WTC11 (cell line): Measurements from ENCODE around the gene ALK. TPM values are rescaled to one million over a fixed set of nuclear protein-coding genes. Genes with fewer than 3 reads are reported as not detected.

Experiments used
- ATAC-seq: fragments of 200-7000 bp; cut with Tn5 transposase; 2 replicates; pipeline ENCODE4 v1.10.0; 2021; ENCODE audit warnings: mild to moderate bottlenecking, moderate library complexity
- CTCF ChIA-PET: fragments of 300-600 bp; sonication (Branson Sonifier 250); formaldehyde crosslinking; loops from one replicate; lab custom pipeline; 2021; ENCODE audit warnings: antibody characterized with exemption; lab: Charles Lee
- POLR2A ChIA-PET: fragments of 350-600 bp; sonication (Branson Sonifier 250); formaldehyde crosslinking; loops from one replicate; lab custom pipeline; 2021; ENCODE audit warnings: antibody characterized with exemption; lab: Charles Lee
- DNase-seq: peaks from one replicate; pipeline ENCODE4 v3.0.0; 2021; ENCODE audit warnings: low spot score
- H3K27ac Mint-ChIP-seq: 2 replicates; pipeline ENCODE4 v1.8.0; 2021; ENCODE audit warnings: mixed read lengths
- H3K27me3 Mint-ChIP-seq: 2 replicates; pipeline ENCODE4 v1.8.0; 2021; ENCODE audit warnings: low read depth, mild to moderate bottlenecking, moderate library complexity, mixed read lengths
- H3K36me3 Mint-ChIP-seq: 2 replicates; pipeline ENCODE4 v1.8.0; 2021; ENCODE audit warnings: mixed read lengths
- H3K4me1 Mint-ChIP-seq: 2 replicates; pipeline ENCODE4 v1.8.0; 2022; ENCODE audit warnings: mixed read lengths
- H3K4me3 Mint-ChIP-seq: 2 replicates; pipeline ENCODE4 v1.8.0; 2021; ENCODE audit warnings: mild to moderate bottlenecking, moderate library complexity, mixed read lengths
- H3K9me3 Mint-ChIP-seq: 2 replicates; pipeline ENCODE4 v1.8.0; 2021; ENCODE audit warnings: mixed read lengths
- ATF1 ChIP-seq: sonication (generic); formaldehyde crosslinking; IDR thresholded peaks from 2 replicates; pipeline ENCODE4 v1.8.1; 2023; ENCODE audit warnings: mild to moderate bottlenecking, moderate library complexity, missing genetic modification reagents
- FOXP1 ChIP-seq: sonication (generic); formaldehyde crosslinking; IDR thresholded peaks from 2 replicates; pipeline ENCODE4 v1.8.0; 2022; ENCODE audit warnings: missing genetic modification reagents, mild to moderate bottlenecking, moderate library complexity, borderline replicate concordance
- GTF2I ChIP-seq: fragments of 250-450 bp; sonication (Bioruptor Pico); conservative IDR thresholded peaks from 2 replicates; pipeline ENCODE4 v1.4.0; 2021; ENCODE audit warnings: mild to moderate bottlenecking
- IRF2 ChIP-seq: sonication (generic); formaldehyde crosslinking; IDR thresholded peaks from 2 replicates; pipeline ENCODE4 v1.8.0; 2022; ENCODE audit warnings: low read depth, missing genetic modification reagents, borderline replicate concordance
- JAZF1 ChIP-seq: fragments of 250-450 bp; sonication (Bioruptor Pico); IDR thresholded peaks from 2 replicates; pipeline ENCODE4 v1.9.0; 2021; ENCODE audit warnings: moderate library complexity, mild to moderate bottlenecking, inconsistent platforms
- KAT7 ChIP-seq: sonication (generic); formaldehyde crosslinking; IDR thresholded peaks from 2 replicates; pipeline ENCODE4 v1.8.1; 2023; ENCODE audit warnings: missing genetic modification reagents, mild to moderate bottlenecking, borderline replicate concordance
- MXD4 ChIP-seq: fragments of 250-450 bp; sonication (Bioruptor Pico); IDR thresholded peaks from 2 replicates; pipeline ENCODE4 v1.8.0; 2021; ENCODE audit warnings: mild to moderate bottlenecking, moderate library complexity, borderline replicate concordance
- SMAD4 ChIP-seq: sonication (generic); formaldehyde crosslinking; IDR thresholded peaks from 2 replicates; pipeline ENCODE4 v1.8.0; 2022; ENCODE audit warnings: mild to moderate bottlenecking, missing genetic modification reagents
- TP53 ChIP-seq: sonication (generic); formaldehyde crosslinking; IDR thresholded peaks from 2 replicates; pipeline ENCODE4 v1.8.1; 2023; ENCODE audit warnings: mild to moderate bottlenecking, missing genetic modification reagents
- ZBTB21 ChIP-seq: sonication (generic); formaldehyde crosslinking; IDR thresholded peaks from 2 replicates; pipeline ENCODE4 v1.8.1; 2023; ENCODE audit warnings: mild to moderate bottlenecking, missing genetic modification reagents, borderline replicate concordance
- ZNF423 ChIP-seq: fragments of 250-450 bp; sonication (Bioruptor Pico); IDR thresholded peaks from 2 replicates; pipeline ENCODE4 v2.1.2; 2022; ENCODE audit warnings: mild to moderate bottlenecking, moderate library complexity
- total RNA-seq: library from RNA; stranded (reverse); gene quantifications from 3 replicates; pipeline ENCODE4 v1.2.3, GENCODE V29; 2021
- TF ChIP-seq, protein P1 (sequence below): sonication (generic); formaldehyde crosslinking; conservative IDR thresholded peaks from 2 replicates; pipeline ENCODE4 v1.8.1; 2022; ENCODE audit warnings: mild to moderate bottlenecking, missing genetic modification reagents
- TF ChIP-seq, protein P2 (sequence below): sonication (generic); formaldehyde crosslinking; IDR thresholded peaks from 2 replicates; pipeline ENCODE4 v1.8.1; 2023; ENCODE audit warnings: mild to moderate bottlenecking, missing genetic modification reagents, moderate library complexity
- TF ChIP-seq, protein P3 (sequence below): sonication (generic); formaldehyde crosslinking; IDR thresholded peaks from 2 replicates; pipeline ENCODE4 v1.8.0; 2022; ENCODE audit warnings: mild to moderate bottlenecking, missing genetic modification reagents
- TF ChIP-seq, protein P4 (sequence below): sonication (generic); formaldehyde crosslinking; IDR thresholded peaks from 2 replicates; pipeline ENCODE4 v1.8.0; 2023; ENCODE audit warnings: mild to moderate bottlenecking, missing genetic modification reagents
- TF ChIP-seq, protein P5 (sequence below): sonication (generic); formaldehyde crosslinking; IDR thresholded peaks from 2 replicates; pipeline ENCODE4 v1.8.0; 2023; ENCODE audit warnings: missing genetic modification reagents, mild to moderate bottlenecking, borderline replicate concordance
- TF ChIP-seq, protein P6 (sequence below): fragments of 250-450 bp; sonication (Bioruptor Pico); IDR thresholded peaks from 2 replicates; pipeline ENCODE4 v1.9.0; 2021; ENCODE audit warnings: moderate library complexity, mild to moderate bottlenecking, inconsistent platforms, borderline replicate concordance
- TF ChIP-seq, protein P7 (sequence below): sonication (generic); formaldehyde crosslinking; IDR thresholded peaks from 2 replicates; pipeline ENCODE4 v1.8.1; 2023; ENCODE audit warnings: mild to moderate bottlenecking, missing genetic modification reagents
- TF ChIP-seq, protein P8 (sequence below): sonication (generic); formaldehyde crosslinking; conservative IDR thresholded peaks from 2 replicates; pipeline ENCODE4 v1.8.1; 2023; ENCODE audit warnings: mild to moderate bottlenecking, low read depth, missing genetic modification reagents, moderate library complexity

The ALK gene
- total RNA-seq, 1 experiment from 2014 or later: not detected

DNA sequence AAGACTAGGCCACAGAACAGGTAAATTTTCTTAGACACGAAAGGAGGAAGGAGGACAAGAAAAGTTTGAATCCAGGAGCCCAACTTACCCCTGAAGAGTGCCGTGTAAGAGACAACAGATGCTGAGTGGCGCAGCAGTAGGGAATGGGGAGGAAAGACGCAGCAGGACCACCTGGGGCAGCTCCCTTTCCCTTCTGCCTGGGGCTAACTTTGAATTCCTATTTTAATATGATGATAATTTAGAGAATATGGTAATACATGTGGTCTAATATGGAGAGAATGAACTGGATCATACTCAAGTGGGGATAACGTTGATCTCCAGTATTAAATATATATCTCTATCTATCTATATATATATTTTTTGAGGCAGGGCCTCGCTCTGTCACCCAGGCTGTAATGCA, 736.9 kb downstream of the ALK start:
- CTCF ChIA-PET: no interaction called here
- no peak for ATAC-seq
- no peak for TF ChIP-seq SMAD4 (CRISPR knock-in tag)
- no peak for TF ChIP-seq ZNF423 (CRISPR knock-in tag)
- TF ChIP-seq, protein P1, sequence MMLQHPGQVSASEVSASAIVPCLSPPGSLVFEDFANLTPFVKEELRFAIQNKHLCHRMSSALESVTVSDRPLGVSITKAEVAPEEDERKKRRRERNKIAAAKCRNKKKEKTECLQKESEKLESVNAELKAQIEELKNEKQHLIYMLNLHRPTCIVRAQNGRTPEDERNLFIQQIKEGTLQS (CRISPR knock-in tag): no peak
- TF ChIP-seq, protein P2, sequence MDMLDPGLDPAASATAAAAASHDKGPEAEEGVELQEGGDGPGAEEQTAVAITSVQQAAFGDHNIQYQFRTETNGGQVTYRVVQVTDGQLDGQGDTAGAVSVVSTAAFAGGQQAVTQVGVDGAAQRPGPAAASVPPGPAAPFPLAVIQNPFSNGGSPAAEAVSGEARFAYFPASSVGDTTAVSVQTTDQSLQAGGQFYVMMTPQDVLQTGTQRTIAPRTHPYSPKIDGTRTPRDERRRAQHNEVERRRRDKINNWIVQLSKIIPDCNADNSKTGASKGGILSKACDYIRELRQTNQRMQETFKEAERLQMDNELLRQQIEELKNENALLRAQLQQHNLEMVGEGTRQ (CRISPR knock-in tag): no peak
- TF ChIP-seq IRF2 (CRISPR knock-in tag): no peak
- TF ChIP-seq ZBTB21 (CRISPR knock-in tag): no peak
- TF ChIP-seq ATF1: no peak
- TF ChIP-seq FOXP1 (CRISPR knock-in tag): no peak
- no peak for TF ChIP-seq MXD4
- TF ChIP-seq, protein P3, sequence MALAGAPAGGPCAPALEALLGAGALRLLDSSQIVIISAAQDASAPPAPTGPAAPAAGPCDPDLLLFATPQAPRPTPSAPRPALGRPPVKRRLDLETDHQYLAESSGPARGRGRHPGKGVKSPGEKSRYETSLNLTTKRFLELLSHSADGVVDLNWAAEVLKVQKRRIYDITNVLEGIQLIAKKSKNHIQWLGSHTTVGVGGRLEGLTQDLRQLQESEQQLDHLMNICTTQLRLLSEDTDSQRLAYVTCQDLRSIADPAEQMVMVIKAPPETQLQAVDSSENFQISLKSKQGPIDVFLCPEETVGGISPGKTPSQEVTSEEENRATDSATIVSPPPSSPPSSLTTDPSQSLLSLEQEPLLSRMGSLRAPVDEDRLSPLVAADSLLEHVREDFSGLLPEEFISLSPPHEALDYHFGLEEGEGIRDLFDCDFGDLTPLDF (CRISPR knock-in tag): no peak
- TF ChIP-seq, protein P4, sequence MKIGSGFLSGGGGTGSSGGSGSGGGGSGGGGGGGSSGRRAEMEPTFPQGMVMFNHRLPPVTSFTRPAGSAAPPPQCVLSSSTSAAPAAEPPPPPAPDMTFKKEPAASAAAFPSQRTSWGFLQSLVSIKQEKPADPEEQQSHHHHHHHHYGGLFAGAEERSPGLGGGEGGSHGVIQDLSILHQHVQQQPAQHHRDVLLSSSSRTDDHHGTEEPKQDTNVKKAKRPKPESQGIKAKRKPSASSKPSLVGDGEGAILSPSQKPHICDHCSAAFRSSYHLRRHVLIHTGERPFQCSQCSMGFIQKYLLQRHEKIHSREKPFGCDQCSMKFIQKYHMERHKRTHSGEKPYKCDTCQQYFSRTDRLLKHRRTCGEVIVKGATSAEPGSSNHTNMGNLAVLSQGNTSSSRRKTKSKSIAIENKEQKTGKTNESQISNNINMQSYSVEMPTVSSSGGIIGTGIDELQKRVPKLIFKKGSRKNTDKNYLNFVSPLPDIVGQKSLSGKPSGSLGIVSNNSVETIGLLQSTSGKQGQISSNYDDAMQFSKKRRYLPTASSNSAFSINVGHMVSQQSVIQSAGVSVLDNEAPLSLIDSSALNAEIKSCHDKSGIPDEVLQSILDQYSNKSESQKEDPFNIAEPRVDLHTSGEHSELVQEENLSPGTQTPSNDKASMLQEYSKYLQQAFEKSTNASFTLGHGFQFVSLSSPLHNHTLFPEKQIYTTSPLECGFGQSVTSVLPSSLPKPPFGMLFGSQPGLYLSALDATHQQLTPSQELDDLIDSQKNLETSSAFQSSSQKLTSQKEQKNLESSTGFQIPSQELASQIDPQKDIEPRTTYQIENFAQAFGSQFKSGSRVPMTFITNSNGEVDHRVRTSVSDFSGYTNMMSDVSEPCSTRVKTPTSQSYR (CRISPR knock-in tag): no peak
- no peak for TF ChIP-seq TP53 (CRISPR knock-in tag)
- TF ChIP-seq, protein P5, sequence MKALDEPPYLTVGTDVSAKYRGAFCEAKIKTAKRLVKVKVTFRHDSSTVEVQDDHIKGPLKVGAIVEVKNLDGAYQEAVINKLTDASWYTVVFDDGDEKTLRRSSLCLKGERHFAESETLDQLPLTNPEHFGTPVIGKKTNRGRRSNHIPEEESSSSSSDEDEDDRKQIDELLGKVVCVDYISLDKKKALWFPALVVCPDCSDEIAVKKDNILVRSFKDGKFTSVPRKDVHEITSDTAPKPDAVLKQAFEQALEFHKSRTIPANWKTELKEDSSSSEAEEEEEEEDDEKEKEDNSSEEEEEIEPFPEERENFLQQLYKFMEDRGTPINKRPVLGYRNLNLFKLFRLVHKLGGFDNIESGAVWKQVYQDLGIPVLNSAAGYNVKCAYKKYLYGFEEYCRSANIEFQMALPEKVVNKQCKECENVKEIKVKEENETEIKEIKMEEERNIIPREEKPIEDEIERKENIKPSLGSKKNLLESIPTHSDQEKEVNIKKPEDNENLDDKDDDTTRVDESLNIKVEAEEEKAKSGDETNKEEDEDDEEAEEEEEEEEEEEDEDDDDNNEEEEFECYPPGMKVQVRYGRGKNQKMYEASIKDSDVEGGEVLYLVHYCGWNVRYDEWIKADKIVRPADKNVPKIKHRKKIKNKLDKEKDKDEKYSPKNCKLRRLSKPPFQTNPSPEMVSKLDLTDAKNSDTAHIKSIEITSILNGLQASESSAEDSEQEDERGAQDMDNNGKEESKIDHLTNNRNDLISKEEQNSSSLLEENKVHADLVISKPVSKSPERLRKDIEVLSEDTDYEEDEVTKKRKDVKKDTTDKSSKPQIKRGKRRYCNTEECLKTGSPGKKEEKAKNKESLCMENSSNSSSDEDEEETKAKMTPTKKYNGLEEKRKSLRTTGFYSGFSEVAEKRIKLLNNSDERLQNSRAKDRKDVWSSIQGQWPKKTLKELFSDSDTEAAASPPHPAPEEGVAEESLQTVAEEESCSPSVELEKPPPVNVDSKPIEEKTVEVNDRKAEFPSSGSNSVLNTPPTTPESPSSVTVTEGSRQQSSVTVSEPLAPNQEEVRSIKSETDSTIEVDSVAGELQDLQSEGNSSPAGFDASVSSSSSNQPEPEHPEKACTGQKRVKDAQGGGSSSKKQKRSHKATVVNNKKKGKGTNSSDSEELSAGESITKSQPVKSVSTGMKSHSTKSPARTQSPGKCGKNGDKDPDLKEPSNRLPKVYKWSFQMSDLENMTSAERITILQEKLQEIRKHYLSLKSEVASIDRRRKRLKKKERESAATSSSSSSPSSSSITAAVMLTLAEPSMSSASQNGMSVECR: no peak
- no peak for TF ChIP-seq JAZF1 (CRISPR knock-in tag)
- TF ChIP-seq, protein P6, sequence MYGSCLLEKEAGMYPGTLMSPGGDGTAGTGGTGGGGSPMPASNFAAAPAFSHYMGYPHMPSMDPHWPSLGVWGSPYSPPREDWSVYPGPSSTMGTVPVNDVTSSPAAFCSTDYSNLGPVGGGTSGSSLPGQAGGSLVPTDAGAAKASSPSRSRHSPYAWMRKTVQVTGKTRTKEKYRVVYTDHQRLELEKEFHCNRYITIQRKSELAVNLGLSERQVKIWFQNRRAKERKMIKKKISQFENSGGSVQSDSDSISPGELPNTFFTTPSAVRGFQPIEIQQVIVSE (CRISPR knock-in tag): no peak
- no peak for TF ChIP-seq KAT7 (CRISPR knock-in tag)
- TF ChIP-seq GTF2I (CRISPR knock-in tag): no peak
- TF ChIP-seq, protein P7, sequence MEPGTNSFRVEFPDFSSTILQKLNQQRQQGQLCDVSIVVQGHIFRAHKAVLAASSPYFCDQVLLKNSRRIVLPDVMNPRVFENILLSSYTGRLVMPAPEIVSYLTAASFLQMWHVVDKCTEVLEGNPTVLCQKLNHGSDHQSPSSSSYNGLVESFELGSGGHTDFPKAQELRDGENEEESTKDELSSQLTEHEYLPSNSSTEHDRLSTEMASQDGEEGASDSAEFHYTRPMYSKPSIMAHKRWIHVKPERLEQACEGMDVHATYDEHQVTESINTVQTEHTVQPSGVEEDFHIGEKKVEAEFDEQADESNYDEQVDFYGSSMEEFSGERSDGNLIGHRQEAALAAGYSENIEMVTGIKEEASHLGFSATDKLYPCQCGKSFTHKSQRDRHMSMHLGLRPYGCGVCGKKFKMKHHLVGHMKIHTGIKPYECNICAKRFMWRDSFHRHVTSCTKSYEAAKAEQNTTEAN (CRISPR knock-in tag): no peak
- TF ChIP-seq, protein P8, sequence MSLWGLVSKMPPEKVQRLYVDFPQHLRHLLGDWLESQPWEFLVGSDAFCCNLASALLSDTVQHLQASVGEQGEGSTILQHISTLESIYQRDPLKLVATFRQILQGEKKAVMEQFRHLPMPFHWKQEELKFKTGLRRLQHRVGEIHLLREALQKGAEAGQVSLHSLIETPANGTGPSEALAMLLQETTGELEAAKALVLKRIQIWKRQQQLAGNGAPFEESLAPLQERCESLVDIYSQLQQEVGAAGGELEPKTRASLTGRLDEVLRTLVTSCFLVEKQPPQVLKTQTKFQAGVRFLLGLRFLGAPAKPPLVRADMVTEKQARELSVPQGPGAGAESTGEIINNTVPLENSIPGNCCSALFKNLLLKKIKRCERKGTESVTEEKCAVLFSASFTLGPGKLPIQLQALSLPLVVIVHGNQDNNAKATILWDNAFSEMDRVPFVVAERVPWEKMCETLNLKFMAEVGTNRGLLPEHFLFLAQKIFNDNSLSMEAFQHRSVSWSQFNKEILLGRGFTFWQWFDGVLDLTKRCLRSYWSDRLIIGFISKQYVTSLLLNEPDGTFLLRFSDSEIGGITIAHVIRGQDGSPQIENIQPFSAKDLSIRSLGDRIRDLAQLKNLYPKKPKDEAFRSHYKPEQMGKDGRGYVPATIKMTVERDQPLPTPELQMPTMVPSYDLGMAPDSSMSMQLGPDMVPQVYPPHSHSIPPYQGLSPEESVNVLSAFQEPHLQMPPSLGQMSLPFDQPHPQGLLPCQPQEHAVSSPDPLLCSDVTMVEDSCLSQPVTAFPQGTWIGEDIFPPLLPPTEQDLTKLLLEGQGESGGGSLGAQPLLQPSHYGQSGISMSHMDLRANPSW (CRISPR knock-in tag): no peak
- Mint-ChIP-seq H3K4me3 (no peak overlapping the region), H3K4me1 (no peaks in the 10 kb centered on the region), H3K27ac (no peak overlapping the region), H3K36me3 (peaks cover 7% of the 10 kb centered on the region), H3K9me3 (peaks cover 10% of the 10 kb centered on the region), H3K27me3 (peaks cover 8% of the 10 kb centered on the region)
- DNase-seq: no peak
- POLR2A ChIA-PET: interaction anchor here (0.5 kb wide), 1 partner anchor 42 kb away, joined by 6 read pairs; no protein-coding TSS in a partner anchor
